Suprapubic skin (tissue), 3 donors: Measurements from ENCODE around the gene PHF21A.

Experiments
- POLR2AphosphoS5 ChIP-seq, 3 donors: sonication (generic); formaldehyde crosslinking; IDR thresholded peaks; one replicate each; pipeline ENCODE4 v1.6.1; 2017; ENCODE audit warnings: antibody characterized with exemption in 3 of 3
- TF ChIP-seq, protein P1 (sequence below), 2 donors: fragments of 200-600 bp in 1 of 2; fragments of 450-650 bp in 1 of 2; sonication (generic) in 1 of 2; IDR thresholded peaks; one replicate each; pipeline ENCODE4 v1.5.1; 2016 to 2019; ENCODE audit warnings: antibody characterized with exemption in 2 of 2, mild to moderate bottlenecking in 1 of 2, moderate library complexity in 1 of 2

DNA sequence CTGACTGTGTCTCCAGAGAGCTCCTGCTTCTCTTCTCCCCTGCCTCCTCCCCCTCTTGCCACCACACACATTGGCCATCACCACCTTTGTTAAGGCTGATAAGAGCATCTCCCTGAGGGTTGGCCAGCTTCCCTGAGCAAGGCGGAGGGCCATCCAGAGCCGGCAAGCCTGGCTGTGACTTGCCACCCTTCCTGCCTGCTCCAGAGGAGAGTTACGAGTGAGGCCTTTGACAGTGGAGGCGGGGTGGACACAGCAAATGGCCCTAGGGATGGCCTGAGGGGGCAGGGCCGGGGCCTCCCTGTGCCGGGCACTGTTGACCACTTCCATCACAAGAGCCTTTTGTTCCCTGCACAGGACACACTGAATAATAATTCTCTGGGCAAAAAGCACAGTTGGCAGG is 219.6 kb downstream of the PHF21A start:
- TF ChIP-seq, protein P1, sequence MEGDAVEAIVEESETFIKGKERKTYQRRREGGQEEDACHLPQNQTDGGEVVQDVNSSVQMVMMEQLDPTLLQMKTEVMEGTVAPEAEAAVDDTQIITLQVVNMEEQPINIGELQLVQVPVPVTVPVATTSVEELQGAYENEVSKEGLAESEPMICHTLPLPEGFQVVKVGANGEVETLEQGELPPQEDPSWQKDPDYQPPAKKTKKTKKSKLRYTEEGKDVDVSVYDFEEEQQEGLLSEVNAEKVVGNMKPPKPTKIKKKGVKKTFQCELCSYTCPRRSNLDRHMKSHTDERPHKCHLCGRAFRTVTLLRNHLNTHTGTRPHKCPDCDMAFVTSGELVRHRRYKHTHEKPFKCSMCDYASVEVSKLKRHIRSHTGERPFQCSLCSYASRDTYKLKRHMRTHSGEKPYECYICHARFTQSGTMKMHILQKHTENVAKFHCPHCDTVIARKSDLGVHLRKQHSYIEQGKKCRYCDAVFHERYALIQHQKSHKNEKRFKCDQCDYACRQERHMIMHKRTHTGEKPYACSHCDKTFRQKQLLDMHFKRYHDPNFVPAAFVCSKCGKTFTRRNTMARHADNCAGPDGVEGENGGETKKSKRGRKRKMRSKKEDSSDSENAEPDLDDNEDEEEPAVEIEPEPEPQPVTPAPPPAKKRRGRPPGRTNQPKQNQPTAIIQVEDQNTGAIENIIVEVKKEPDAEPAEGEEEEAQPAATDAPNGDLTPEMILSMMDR (IDR thresholded peaks at IDR 0.05): no peak
- no peak for TF ChIP-seq POLR2AphosphoS5 (IDR thresholded peaks at IDR 0.05)
